ENCODE measurements around the gene ACAA2. TPM values are rescaled to one million over a fixed set of nuclear protein-coding genes. Genes with fewer than 3 reads are reported as not detected.
A peak's percentile ranks its signal among the peaks of the same experiment; 100 is the strongest.
"Not testable (repeated sequence)": the region's sequence is repeated elsewhere in the genome, so short reads cannot be mapped to it uniquely, and the experiment has no call there.

ACAA2 gene
- total RNA-seq, 1 experiment from 2014 or later = 77.1 TPM

- intact Hi-C loops (cut with micrococcal nuclease; ENCODE audit: unreplicated experiment) = no loop called here
- Mint-ChIP-seq H3K9me3 (ENCODE audit: low read depth, unreplicated experiment) (no peaks in the 10 kb centered on the region), H3K4me3 (ENCODE audit: low read depth, unreplicated experiment) (peak overlapping the region; percentile 74), H3K4me1 (ENCODE audit: low read depth, unreplicated experiment) (peaks cover 21% of the 10 kb centered on the region), H3K36me3 (ENCODE audit: insufficient read depth, unreplicated experiment) (peaks cover 28% of the 10 kb centered on the region), H3K27ac (ENCODE audit: unreplicated experiment) (peak overlapping the region; percentile 79), H3K27me3 (ENCODE audit: unreplicated experiment) (no peaks in the 10 kb centered on the region)
- TF ChIP-seq CTCF (IDR thresholded peaks at IDR 0.05; ENCODE audit: unreplicated experiment) = no peak
- DNase-seq = no peak
- CTCF ChIA-PET = interaction anchor here (0.8 to 2.1 kb wide), 3 partner anchors 47 to 260 kb away, joined by 3 to 10 read pairs (median 4); no protein-coding TSS in a partner anchor
- BruUV-seq (replicated peaks) = no TSS peak
Measured at GRCh38 chr18:49811151-49811938, 2.0 kb downstream of the ACAA2 start.

GRCh38 chr18:49808553-49809191 is 4.7 kb downstream of the ACAA2 start:
- BruUV-seq (replicated peaks); intact Hi-C loops (cut with micrococcal nuclease; ENCODE audit: unreplicated experiment); H3K27ac Mint-ChIP-seq (ENCODE audit: unreplicated experiment); H3K4me3 Mint-ChIP-seq (ENCODE audit: low read depth, unreplicated experiment); DNase-seq; H3K27me3 Mint-ChIP-seq (ENCODE audit: unreplicated experiment); H3K9me3 Mint-ChIP-seq (ENCODE audit: low read depth, unreplicated experiment): not testable (repeated sequence)
- CTCF ChIA-PET = interaction anchor here (0.5 kb wide), 1 partner anchor 268 kb away, joined by 7 read pairs; no protein-coding TSS in a partner anchor
- peaks cover 32% of the 10 kb centered on the region for H3K4me1 Mint-ChIP-seq (ENCODE audit: low read depth, unreplicated experiment)
- peaks cover 17% of the 10 kb centered on the region for H3K36me3 Mint-ChIP-seq (ENCODE audit: insufficient read depth, unreplicated experiment)

- Mint-ChIP-seq H3K36me3 (ENCODE audit: insufficient read depth, unreplicated experiment) (peaks cover 12% of the 10 kb centered on the region), H3K4me3 (ENCODE audit: low read depth, unreplicated experiment) (no peak overlapping the region), H3K4me1 (ENCODE audit: low read depth, unreplicated experiment) (peaks cover 20% of the 10 kb centered on the region), H3K27ac (ENCODE audit: unreplicated experiment) (no peak overlapping the region), H3K9me3 (ENCODE audit: low read depth, unreplicated experiment) (no peaks in the 10 kb centered on the region), H3K27me3 (ENCODE audit: unreplicated experiment) (no peaks in the 10 kb centered on the region)
- no peak for DNase-seq
- CTCF ChIA-PET = no interaction called here
- BruUV-seq (replicated peaks) = no TSS peak
- no peak for TF ChIP-seq CTCF (IDR thresholded peaks at IDR 0.05; ENCODE audit: unreplicated experiment)
- intact Hi-C loops (cut with micrococcal nuclease; ENCODE audit: unreplicated experiment) = no loop called here
Measured at GRCh38 chr18:49804096-49804495, 9.2 kb downstream of the ACAA2 start.

- intact Hi-C loops (cut with micrococcal nuclease; ENCODE audit: unreplicated experiment) = no loop called here
- Mint-ChIP-seq H3K4me1 (ENCODE audit: low read depth, unreplicated experiment) (peaks cover 20% of the 10 kb centered on the region), H3K27ac (ENCODE audit: unreplicated experiment) (no peak overlapping the region), H3K36me3 (ENCODE audit: insufficient read depth, unreplicated experiment) (peaks cover 12% of the 10 kb centered on the region), H3K27me3 (ENCODE audit: unreplicated experiment) (no peaks in the 10 kb centered on the region), H3K9me3 (ENCODE audit: low read depth, unreplicated experiment) (no peaks in the 10 kb centered on the region), H3K4me3 (ENCODE audit: low read depth, unreplicated experiment) (no peak overlapping the region)
- TF ChIP-seq CTCF (IDR thresholded peaks at IDR 0.05; ENCODE audit: unreplicated experiment) = no peak
- CTCF ChIA-PET = no interaction called here
- BruUV-seq (replicated peaks) = no TSS peak
- DNase-seq = no peak
Measured at GRCh38 chr18:49802623-49803022, 10.7 kb downstream of the ACAA2 start.

GRCh38 chr18:49800491-49800890 is 12.8 kb downstream of the ACAA2 start:
- CTCF ChIA-PET = not testable (repeated sequence)

GRCh38 chr18:49799806-49800205 is 13.5 kb downstream of the ACAA2 start:
- H3K27ac Mint-ChIP-seq (ENCODE audit: unreplicated experiment); DNase-seq; CTCF ChIA-PET; H3K27me3 Mint-ChIP-seq (ENCODE audit: unreplicated experiment); H3K4me3 Mint-ChIP-seq (ENCODE audit: low read depth, unreplicated experiment); H3K9me3 Mint-ChIP-seq (ENCODE audit: low read depth, unreplicated experiment); BruUV-seq (replicated peaks); intact Hi-C loops (cut with micrococcal nuclease; ENCODE audit: unreplicated experiment): not testable (repeated sequence)
- peaks cover 12% of the 10 kb centered on the region for H3K36me3 Mint-ChIP-seq (ENCODE audit: insufficient read depth, unreplicated experiment)
- H3K4me1 Mint-ChIP-seq (ENCODE audit: low read depth, unreplicated experiment) = peaks cover 19% of the 10 kb centered on the region

More at GRCh38 chr18:49800491-49800890, 12.8 kb downstream of the ACAA2 start:
- H3K27me3 Mint-ChIP-seq (ENCODE audit: unreplicated experiment); intact Hi-C loops (cut with micrococcal nuclease; ENCODE audit: unreplicated experiment); H3K4me3 Mint-ChIP-seq (ENCODE audit: low read depth, unreplicated experiment); H3K9me3 Mint-ChIP-seq (ENCODE audit: low read depth, unreplicated experiment); BruUV-seq (replicated peaks); DNase-seq; H3K27ac Mint-ChIP-seq (ENCODE audit: unreplicated experiment): not testable (repeated sequence)
- H3K4me1 Mint-ChIP-seq (ENCODE audit: low read depth, unreplicated experiment) = peaks cover 20% of the 10 kb centered on the region
- peaks cover 12% of the 10 kb centered on the region for H3K36me3 Mint-ChIP-seq (ENCODE audit: insufficient read depth, unreplicated experiment)

Data from Calu3 (cell line).